Effector memory CD8-positive, alpha-beta T cell (primary cell): ENCODE results near the gene ANKRD34B.
"Not testable (repeated sequence)": the region's sequence is repeated elsewhere in the genome, so short reads cannot be mapped to it uniquely, and the experiment has no call there.

Source experiments
- ATAC-seq: fragments of 150-1000 bp; cut with Tn5 transposase; replicated peaks from 2 replicates; pipeline ENCODE4 v1.10.0; 2021; ENCODE audit warnings: mild to moderate bottlenecking, moderate library complexity
- DNase-seq, 3 experiments: peaks; one replicate each; pipeline ENCODE4 v3.0.0; 2021
- H3K27ac Mint-ChIP-seq, 2 donors: one replicate each; pipeline ENCODE4 v1.8.0; 2022; ENCODE audit warnings: mild to moderate bottlenecking in 2 of 2, mixed read lengths in 2 of 2, moderate library complexity in 2 of 2
- H3K27me3 Mint-ChIP-seq, 2 donors: one replicate each; pipeline ENCODE4 v1.8.0; 2022; ENCODE audit warnings: mixed read lengths in 2 of 2
- H3K36me3 Mint-ChIP-seq: one replicate; pipeline ENCODE4 v1.8.0; 2022; ENCODE audit warnings: mild to moderate bottlenecking, moderate library complexity, mixed read lengths; ENCODE audit not compliant: insufficient read depth
- H3K4me1 Mint-ChIP-seq, 2 donors: one replicate each; pipeline ENCODE4 v1.8.0; 2022; ENCODE audit warnings: low read depth in 2 of 2, mixed read lengths in 2 of 2
- H3K4me3 Mint-ChIP-seq, 2 donors: one replicate each; pipeline ENCODE4 v1.8.0; 2022; ENCODE audit warnings: mild to moderate bottlenecking in 2 of 2, mixed read lengths in 2 of 2, moderate library complexity in 2 of 2
- H3K9me3 Mint-ChIP-seq, 2 donors: one replicate each; pipeline ENCODE4 v1.8.0; 2022; ENCODE audit warnings: mixed read lengths in 2 of 2

ANKRD34B gene

GRCh38 chr5:80591352-80591751, 21.3 kb upstream of the ANKRD34B start:
- Mint-ChIP-seq H3K27me3 (peaks cover 6 to 36% of the 10 kb centered on the region in 2 donors), H3K9me3 (no peaks in the 10 kb centered on the region), H3K4me3 (no peak overlapping the region), H3K27ac (no peak overlapping the region), H3K4me1 (no peaks in the 10 kb centered on the region), H3K36me3 (no peaks in the 10 kb centered on the region)
- ATAC-seq, result no peak
- no peak for DNase-seq

GRCh38 chr5:80590766-80591165, 20.7 kb upstream of the ANKRD34B start:
- DNase-seq (no peak), ATAC-seq (no peak)
- Mint-ChIP-seq H3K9me3 (no peaks in the 10 kb centered on the region), H3K4me3 (no peak overlapping the region), H3K27ac (no peak overlapping the region), H3K27me3 (peaks cover 6 to 35% of the 10 kb centered on the region in 2 donors), H3K4me1 (no peaks in the 10 kb centered on the region), H3K36me3 (no peaks in the 10 kb centered on the region)

- H3K36me3 Mint-ChIP-seq, result no peaks in the 10 kb centered on the region
- no peak overlapping the region for H3K27ac Mint-ChIP-seq
Measured at GRCh38 chr5:80588858-80589540, 18.9 kb upstream of the ANKRD34B start.

GRCh38 chr5:80584770-80585169, 14.7 kb upstream of the ANKRD34B start:
- H3K9me3 Mint-ChIP-seq, result no peaks in the 10 kb centered on the region
- no peak overlapping the region for H3K27ac Mint-ChIP-seq
- H3K4me3 Mint-ChIP-seq, result no peak overlapping the region
- ATAC-seq, result no peak
- DNase-seq, result no peak
- H3K36me3 Mint-ChIP-seq, result no peaks in the 10 kb centered on the region
- H3K4me1 Mint-ChIP-seq, result no peaks in the 10 kb centered on the region
- H3K27me3 Mint-ChIP-seq, result peaks cover 10 to 34% of the 10 kb centered on the region in 2 donors

More at GRCh38 chr5:80588858-80589540, 18.9 kb upstream of the ANKRD34B start:
- Mint-ChIP-seq H3K4me3 (no peak overlapping the region), H3K27me3 (peaks cover 16 to 46% of the 10 kb centered on the region in 2 donors), H3K4me1 (no peaks in the 10 kb centered on the region), H3K9me3 (no peaks in the 10 kb centered on the region)
- ATAC-seq, result no peak
- no peak for DNase-seq

- not testable (repeated sequence) for DNase-seq
Measured at GRCh38 chr5:80580291-80580690, 10.2 kb upstream of the ANKRD34B start.

GRCh38 chr5:80579050-80579449, 9.0 kb upstream of the ANKRD34B start:
- H3K9me3 Mint-ChIP-seq, result no peaks in the 10 kb centered on the region
- H3K4me1 Mint-ChIP-seq, result no peaks in the 10 kb centered on the region
- ATAC-seq (no peak), DNase-seq (no peak)
- H3K27ac Mint-ChIP-seq, result no peak overlapping the region
- H3K4me3 Mint-ChIP-seq, result no peak overlapping the region
- peaks cover 16 to 20% of the 10 kb centered on the region in 2 donors for H3K27me3 Mint-ChIP-seq
- no peaks in the 10 kb centered on the region for H3K36me3 Mint-ChIP-seq

More at GRCh38 chr5:80580291-80580690, 10.2 kb upstream of the ANKRD34B start:
- not testable (repeated sequence) for H3K4me3 Mint-ChIP-seq, H3K9me3 Mint-ChIP-seq, H3K4me1 Mint-ChIP-seq, H3K27ac Mint-ChIP-seq, H3K36me3 Mint-ChIP-seq, ATAC-seq
- peaks cover 16 to 20% of the 10 kb centered on the region in 2 donors for H3K27me3 Mint-ChIP-seq

GRCh38 chr5:80577707-80578106, 7.6 kb upstream of the ANKRD34B start:
- no peak for ATAC-seq
- H3K27ac Mint-ChIP-seq, result no peak overlapping the region
- H3K4me1 Mint-ChIP-seq, result no peaks in the 10 kb centered on the region
- peaks cover 20 to 28% of the 10 kb centered on the region in 2 donors for H3K27me3 Mint-ChIP-seq
- no peaks in the 10 kb centered on the region for H3K36me3 Mint-ChIP-seq
- no peak for DNase-seq
- no peak overlapping the region for H3K4me3 Mint-ChIP-seq
- no peaks in the 10 kb centered on the region for H3K9me3 Mint-ChIP-seq

- no peaks in the 10 kb centered on the region for H3K9me3 Mint-ChIP-seq
- peaks cover 34 to 41% of the 10 kb centered on the region in 2 donors for H3K27me3 Mint-ChIP-seq
- DNase-seq (no peak), ATAC-seq (no peak)
- H3K4me3 Mint-ChIP-seq, result no peak overlapping the region
- no peaks in the 10 kb centered on the region for H3K4me1 Mint-ChIP-seq
- H3K27ac Mint-ChIP-seq, result no peak overlapping the region
- no peaks in the 10 kb centered on the region for H3K36me3 Mint-ChIP-seq
Measured at GRCh38 chr5:80576383-80576782, 6.3 kb upstream of the ANKRD34B start.

GRCh38 chr5:80573062-80573461, 3.0 kb upstream of the ANKRD34B start:
- peaks cover 0 to 2% of the 10 kb centered on the region in 2 donors for H3K4me1 Mint-ChIP-seq
- no peak overlapping the region for H3K4me3 Mint-ChIP-seq
- DNase-seq (no peak), ATAC-seq (no peak)
- no peak overlapping the region for H3K27ac Mint-ChIP-seq
- H3K27me3 Mint-ChIP-seq, result peaks cover 58 to 61% of the 10 kb centered on the region in 2 donors
- no peaks in the 10 kb centered on the region for H3K36me3 Mint-ChIP-seq
- no peaks in the 10 kb centered on the region for H3K9me3 Mint-ChIP-seq

GRCh38 chr5:80569086-80569960, 757 bp downstream of the ANKRD34B start:
- no peaks in the 10 kb centered on the region for H3K36me3 Mint-ChIP-seq
- H3K4me1 Mint-ChIP-seq, result peaks cover 0 to 2% of the 10 kb centered on the region in 2 donors
- DNase-seq (no peak), ATAC-seq (no peak)
- H3K9me3 Mint-ChIP-seq, result no peaks in the 10 kb centered on the region
- peaks cover 59 to 87% of the 10 kb centered on the region in 2 donors for H3K27me3 Mint-ChIP-seq
- peak overlapping the region in 1 of 2 donors; percentile 38 for H3K4me3 Mint-ChIP-seq
- no peak overlapping the region for H3K27ac Mint-ChIP-seq

- Mint-ChIP-seq H3K27ac (no peak overlapping the region), H3K27me3 (peaks cover 54 to 78% of the 10 kb centered on the region in 2 donors), H3K9me3 (no peaks in the 10 kb centered on the region), H3K36me3 (no peaks in the 10 kb centered on the region), H3K4me1 (peaks cover 0 to 2% of the 10 kb centered on the region in 2 donors), H3K4me3 (peak overlapping the region in 1 of 2 donors; percentile 38)
- DNase-seq, result no peak
- no peak for ATAC-seq
Measured at GRCh38 chr5:80568251-80568650, 1.8 kb downstream of the ANKRD34B start.

GRCh38 chr5:80566711-80567259, 3.3 kb downstream of the ANKRD34B start:
- Mint-ChIP-seq H3K4me1 (peaks cover 0 to 2% of the 10 kb centered on the region in 2 donors), H3K27ac (no peak overlapping the region), H3K4me3 (no peak overlapping the region), H3K36me3 (no peaks in the 10 kb centered on the region), H3K9me3 (no peaks in the 10 kb centered on the region), H3K27me3 (peaks cover 45 to 75% of the 10 kb centered on the region in 2 donors)
- DNase-seq (no peak), ATAC-seq (no peak)

- no peak overlapping the region for H3K27ac Mint-ChIP-seq
- no peak overlapping the region for H3K4me3 Mint-ChIP-seq
Measured at GRCh38 chr5:80565330-80565729, 4.8 kb downstream of the ANKRD34B start.

More at GRCh38 chr5:80565330-80565729, 4.8 kb downstream of the ANKRD34B start:
- DNase-seq, result no peak
- no peak for ATAC-seq
- Mint-ChIP-seq H3K36me3 (no peaks in the 10 kb centered on the region), H3K27me3 (peaks cover 36 to 61% of the 10 kb centered on the region in 2 donors), H3K9me3 (no peaks in the 10 kb centered on the region), H3K4me1 (no peaks in the 10 kb centered on the region)
